ENCODE results near the gene MYBPC3.

The MYBPC3 gene

DNA sequence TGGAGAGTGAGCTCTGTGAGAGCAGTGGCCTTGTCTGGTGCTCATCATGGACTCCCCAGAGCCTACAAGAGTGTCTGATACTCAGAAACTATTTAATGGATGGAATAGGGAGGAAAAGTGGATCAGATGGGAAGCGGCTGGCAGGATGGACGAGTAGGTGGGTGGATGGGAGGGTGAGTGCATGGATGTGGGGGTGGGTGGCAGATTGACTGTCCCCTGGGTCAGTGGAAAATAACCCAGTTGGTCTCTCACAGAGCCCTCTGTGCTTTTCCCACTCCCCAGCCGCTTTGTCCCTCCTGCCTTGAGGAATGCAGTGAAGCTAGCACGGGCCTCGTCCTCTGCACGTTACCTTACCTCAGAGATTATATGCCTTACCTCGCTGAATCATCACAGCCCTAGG, 19.9 kb upstream of the MYBPC3 start:
- TF ChIP-seq CTCF (IDR thresholded peaks at IDR 0.05; ENCODE audit: control insufficient read depth, extremely low read depth, insufficient read depth): no peak
- H3K4me3 ChIP-seq (ENCODE audit: low read depth, low read length): no peak overlapping the region
- DNase-seq (ENCODE audit: low read depth): no peak

GRCh38 chr11:47369676-47370075, 17.2 kb upstream of the MYBPC3 start:
- H3K4me3 ChIP-seq (ENCODE audit: low read depth, low read length): no peak overlapping the region
- DNase-seq (ENCODE audit: low read depth): no peak
- no peak for TF ChIP-seq CTCF (IDR thresholded peaks at IDR 0.05; ENCODE audit: control insufficient read depth, extremely low read depth, insufficient read depth)

GRCh38 chr11:47366020-47366490, 13.6 kb upstream of the MYBPC3 start:
- TF ChIP-seq CTCF (IDR thresholded peaks at IDR 0.05; ENCODE audit: control insufficient read depth, extremely low read depth, insufficient read depth): no peak
- DNase-seq (ENCODE audit: low read depth): no peak
- no peak overlapping the region for H3K4me3 ChIP-seq (ENCODE audit: low read depth, low read length)

GRCh38 chr11:47361419-47361818, 8.9 kb upstream of the MYBPC3 start:
- TF ChIP-seq CTCF (IDR thresholded peaks at IDR 0.05; ENCODE audit: control insufficient read depth, extremely low read depth, insufficient read depth): no peak
- DNase-seq (ENCODE audit: low read depth): no peak
- H3K4me3 ChIP-seq (ENCODE audit: low read depth, low read length): no peak overlapping the region

GRCh38 chr11:47360341-47360740, 7.8 kb upstream of the MYBPC3 start:
- H3K4me3 ChIP-seq (ENCODE audit: low read depth, low read length): no peak overlapping the region
- TF ChIP-seq CTCF (IDR thresholded peaks at IDR 0.05; ENCODE audit: control insufficient read depth, extremely low read depth, insufficient read depth): no peak
- no peak for DNase-seq (ENCODE audit: low read depth)

GRCh38 chr11:47359586-47359985, 7.1 kb upstream of the MYBPC3 start:
- no peak overlapping the region for H3K4me3 ChIP-seq (ENCODE audit: low read depth, low read length)
- no peak for TF ChIP-seq CTCF (IDR thresholded peaks at IDR 0.05; ENCODE audit: control insufficient read depth, extremely low read depth, insufficient read depth)
- DNase-seq (ENCODE audit: low read depth): no peak

- no peak overlapping the region for H3K4me3 ChIP-seq (ENCODE audit: low read depth, low read length)
- no peak for TF ChIP-seq CTCF (IDR thresholded peaks at IDR 0.05; ENCODE audit: control insufficient read depth, extremely low read depth, insufficient read depth)
- DNase-seq (ENCODE audit: low read depth): no peak
Measured at GRCh38 chr11:47359162-47359561, 6.7 kb upstream of the MYBPC3 start.

Data from LNCaP clone FGC (cell line).